Activated T-helper 17 cell treated with anti-CD3 and anti-CD28 coated beads, Interleukin-2, amount 50 U/mL, for 72 hours (primary cell): ENCODE results near the gene WDPCP. TPM values are rescaled to one million over a fixed set of nuclear protein-coding genes. Genes with fewer than 3 reads are reported as not detected.
"Not testable (repeated sequence)": the region's sequence is repeated elsewhere in the genome, so short reads cannot be mapped to it uniquely, and the experiment has no call there.

Experiments
- ATAC-seq: fragments of 150-1000 bp; cut with Tn5 transposase; replicated peaks from 2 replicates; pipeline ENCODE4 v1.10.0; 2021; ENCODE audit warnings: mild to moderate bottlenecking, moderate library complexity
- H3K27ac Mint-ChIP-seq: one replicate; pipeline ENCODE4 v1.8.0; 2022; ENCODE audit warnings: mixed read lengths
- H3K27me3 Mint-ChIP-seq: one replicate; pipeline ENCODE4 v1.8.0; 2022; ENCODE audit warnings: mixed read lengths
- H3K36me3 Mint-ChIP-seq: one replicate; pipeline ENCODE4 v1.8.0; 2022; ENCODE audit warnings: low read depth, mild to moderate bottlenecking, mixed read lengths
- H3K4me1 Mint-ChIP-seq: one replicate; pipeline ENCODE4 v1.8.0; 2022; ENCODE audit warnings: mixed read lengths
- H3K4me3 Mint-ChIP-seq: one replicate; pipeline ENCODE4 v1.8.0; 2022; ENCODE audit warnings: mild to moderate bottlenecking, mixed read lengths
- H3K9me3 Mint-ChIP-seq: one replicate; pipeline ENCODE4 v1.8.0; 2022; ENCODE audit warnings: mixed read lengths
- total RNA-seq, 2 donors: library from RNA; stranded (reverse); gene quantifications; one replicate each; pipeline ENCODE4 v1.2.3, GENCODE V29; 2022

WDPCP gene
- total RNA-seq, 2 donors from 2014 or later, result 4.8 to 9.4 TPM

DNA sequence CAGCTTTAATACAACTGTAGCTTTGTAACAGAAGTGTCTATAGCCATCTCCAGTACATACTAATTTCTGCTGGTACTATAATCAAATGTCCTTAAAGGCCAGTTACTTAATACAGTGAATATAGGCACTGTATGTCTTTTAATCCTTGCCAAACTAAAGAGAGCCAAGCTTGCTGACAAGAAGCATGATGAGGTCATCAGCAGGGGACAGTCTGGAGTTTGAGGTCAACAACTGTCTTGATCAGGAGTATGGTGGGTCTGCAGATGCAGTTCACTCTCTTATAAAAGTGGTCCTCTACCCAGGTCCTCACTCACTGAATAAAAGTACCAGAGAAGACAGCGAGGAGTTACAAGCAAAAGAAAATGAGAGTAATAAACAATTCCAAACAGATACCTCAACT, 219.1 kb downstream of the WDPCP start:
- H3K4me3 Mint-ChIP-seq, result no peak overlapping the region
- peaks cover 6% of the 10 kb centered on the region for H3K9me3 Mint-ChIP-seq
- no peak for ATAC-seq
- H3K27ac Mint-ChIP-seq, result no peak overlapping the region
- H3K27me3 Mint-ChIP-seq, result no peaks in the 10 kb centered on the region
- peaks cover 15% of the 10 kb centered on the region for H3K36me3 Mint-ChIP-seq
- no peaks in the 10 kb centered on the region for H3K4me1 Mint-ChIP-seq

DNA sequence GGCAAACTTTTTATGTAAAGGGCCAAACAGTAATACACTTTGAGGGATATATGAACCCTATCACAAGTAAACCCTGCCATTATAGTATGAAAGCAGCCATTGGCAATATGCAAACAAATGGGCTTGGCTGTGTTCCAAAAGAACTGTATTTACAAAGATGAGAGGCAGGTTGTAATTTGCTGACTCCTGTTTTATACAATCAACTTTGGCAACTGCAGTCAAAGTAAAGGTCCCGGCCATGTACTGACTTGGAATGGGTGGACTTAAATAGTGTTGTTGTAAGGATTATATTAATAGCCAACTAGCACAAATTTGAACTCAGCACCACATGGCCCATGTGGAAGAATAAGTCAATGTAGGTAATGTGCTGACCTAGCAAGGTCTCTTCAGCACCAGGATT, 223.4 kb downstream of the WDPCP start:
- Mint-ChIP-seq H3K4me1 (no peaks in the 10 kb centered on the region), H3K4me3 (no peak overlapping the region), H3K27me3 (no peaks in the 10 kb centered on the region), H3K9me3 (no peaks in the 10 kb centered on the region), H3K36me3 (no peaks in the 10 kb centered on the region), H3K27ac (no peak overlapping the region)
- ATAC-seq, result no peak

DNA sequence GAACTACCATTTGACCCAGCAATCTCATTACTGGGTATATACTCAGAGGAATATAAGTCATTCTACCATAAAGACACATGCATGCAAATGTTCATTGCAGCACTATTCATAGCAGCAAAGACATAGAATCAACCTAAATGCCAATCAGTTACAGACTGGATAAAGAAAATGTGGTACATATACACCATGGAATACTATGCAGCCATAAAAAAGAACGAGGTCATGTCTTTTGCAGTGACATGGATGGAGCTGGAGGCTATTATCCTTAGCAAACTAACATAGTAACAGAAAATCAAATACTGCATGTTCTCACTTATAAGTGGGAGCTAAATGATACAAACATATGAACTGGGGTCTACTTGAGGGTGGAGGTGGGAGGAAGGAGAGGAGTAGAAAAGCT, 230.6 kb downstream of the WDPCP start:
- H3K27ac Mint-ChIP-seq, H3K36me3 Mint-ChIP-seq, H3K4me3 Mint-ChIP-seq, ATAC-seq, H3K27me3 Mint-ChIP-seq, H3K4me1 Mint-ChIP-seq: not testable (repeated sequence)
- peaks cover 21% of the 10 kb centered on the region for H3K9me3 Mint-ChIP-seq

DNA sequence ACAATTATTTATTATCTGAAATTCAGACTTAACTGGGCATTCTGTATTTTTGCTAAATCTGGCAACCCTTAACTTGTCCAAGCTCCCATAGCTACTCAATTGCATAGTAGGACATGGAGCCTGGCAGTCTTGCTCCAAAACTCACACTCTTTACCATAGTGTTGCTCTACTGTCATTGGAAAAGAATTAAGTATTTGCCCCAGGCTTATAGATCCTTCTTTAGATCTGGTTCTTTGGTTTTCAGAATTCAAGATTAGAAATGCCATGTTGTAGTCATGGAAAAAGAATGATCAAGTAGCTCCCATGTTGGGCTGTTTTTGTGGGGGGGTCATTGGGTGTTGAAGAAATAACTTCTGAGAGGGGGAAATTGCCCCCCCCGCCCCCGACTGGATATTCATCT, 240.9 kb downstream of the WDPCP start:
- Mint-ChIP-seq H3K27ac (no peak overlapping the region), H3K4me1 (no peaks in the 10 kb centered on the region), H3K9me3 (peaks cover 22% of the 10 kb centered on the region), H3K4me3 (no peak overlapping the region), H3K36me3 (no peaks in the 10 kb centered on the region), H3K27me3 (no peaks in the 10 kb centered on the region)
- ATAC-seq, result no peak

DNA sequence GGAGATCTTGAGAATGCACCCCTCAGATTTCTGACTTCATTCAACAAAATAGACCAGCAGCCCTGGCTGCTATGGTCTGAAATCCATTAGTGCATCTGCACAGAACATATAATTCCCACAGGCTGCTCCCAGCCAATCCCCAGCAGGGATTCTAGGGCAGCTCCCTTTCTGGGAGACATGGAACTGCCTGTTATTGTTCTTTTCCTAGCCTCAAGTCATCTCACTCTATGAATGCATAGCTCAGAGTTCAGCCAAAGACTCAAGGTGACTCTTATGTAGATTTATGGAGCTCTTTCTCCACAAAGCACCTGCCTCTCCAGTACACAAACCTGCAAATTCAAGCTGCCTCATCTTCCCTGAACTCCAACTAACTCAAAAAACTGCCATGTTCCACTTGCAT, 241.9 kb downstream of the WDPCP start:
- Mint-ChIP-seq H3K27ac (no peak overlapping the region), H3K4me3 (no peak overlapping the region), H3K27me3 (no peaks in the 10 kb centered on the region), H3K4me1 (no peaks in the 10 kb centered on the region), H3K9me3 (peaks cover 18% of the 10 kb centered on the region), H3K36me3 (no peaks in the 10 kb centered on the region)
- ATAC-seq, result no peak

DNA sequence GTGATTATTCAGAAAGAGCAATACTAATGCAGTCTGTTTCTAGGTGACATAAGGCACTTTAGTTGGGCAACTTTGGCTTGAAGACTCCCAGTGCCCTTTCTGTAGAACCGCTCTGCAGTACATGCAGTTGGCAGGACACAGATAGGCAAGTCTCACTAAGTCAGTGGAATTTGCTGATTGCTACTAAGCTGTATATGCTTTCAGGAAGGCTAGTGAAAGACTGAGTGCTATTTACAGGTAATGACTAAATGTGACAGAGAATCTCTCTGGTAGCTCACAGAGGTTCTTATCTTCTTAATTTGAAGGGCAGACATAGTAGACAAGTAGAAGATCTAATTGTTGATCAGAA, 243.0 kb downstream of the WDPCP start:
- H3K9me3 Mint-ChIP-seq, result peaks cover 18% of the 10 kb centered on the region
- ATAC-seq, result no peak
- no peak overlapping the region for H3K27ac Mint-ChIP-seq
- no peaks in the 10 kb centered on the region for H3K4me1 Mint-ChIP-seq
- H3K36me3 Mint-ChIP-seq, result no peaks in the 10 kb centered on the region
- no peak overlapping the region for H3K4me3 Mint-ChIP-seq
- no peaks in the 10 kb centered on the region for H3K27me3 Mint-ChIP-seq

DNA sequence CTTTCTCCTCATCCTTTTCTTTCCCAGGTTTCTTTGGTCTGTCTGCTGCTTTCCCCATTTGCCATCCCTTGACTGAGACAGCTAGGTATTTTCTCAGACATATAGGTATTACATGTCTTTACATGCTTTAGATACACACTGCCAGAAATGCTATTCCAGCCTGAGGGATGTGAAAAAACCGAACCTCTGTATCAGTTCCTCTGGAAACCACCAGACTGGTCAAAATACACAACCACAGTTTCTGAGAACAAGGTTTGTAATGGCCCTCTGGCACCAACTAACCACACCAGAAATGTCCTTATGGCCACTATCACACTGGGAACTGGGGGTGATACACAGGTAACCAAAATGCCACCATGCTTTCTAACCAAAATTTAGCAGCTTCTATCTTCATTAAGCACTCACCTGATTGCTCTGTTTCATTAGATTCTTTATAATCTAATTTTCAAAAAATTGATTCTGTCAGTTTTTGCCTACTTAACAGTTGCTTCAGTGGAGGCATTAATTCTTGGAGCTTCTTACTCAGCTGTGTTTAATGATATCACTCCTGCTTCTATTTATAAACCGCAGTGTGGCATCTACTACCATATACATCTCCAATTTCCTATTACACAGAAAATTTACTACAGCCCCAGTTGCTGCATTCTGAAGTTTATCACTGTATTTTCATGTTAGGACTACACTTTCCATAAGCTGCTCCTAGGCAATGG, 243.5 kb downstream of the WDPCP start:
- peaks cover 22% of the 10 kb centered on the region for H3K9me3 Mint-ChIP-seq
- no peaks in the 10 kb centered on the region for H3K36me3 Mint-ChIP-seq
- no peak overlapping the region for H3K4me3 Mint-ChIP-seq
- ATAC-seq, result no peak
- no peaks in the 10 kb centered on the region for H3K4me1 Mint-ChIP-seq
- H3K27me3 Mint-ChIP-seq, result no peaks in the 10 kb centered on the region
- no peak overlapping the region for H3K27ac Mint-ChIP-seq

DNA sequence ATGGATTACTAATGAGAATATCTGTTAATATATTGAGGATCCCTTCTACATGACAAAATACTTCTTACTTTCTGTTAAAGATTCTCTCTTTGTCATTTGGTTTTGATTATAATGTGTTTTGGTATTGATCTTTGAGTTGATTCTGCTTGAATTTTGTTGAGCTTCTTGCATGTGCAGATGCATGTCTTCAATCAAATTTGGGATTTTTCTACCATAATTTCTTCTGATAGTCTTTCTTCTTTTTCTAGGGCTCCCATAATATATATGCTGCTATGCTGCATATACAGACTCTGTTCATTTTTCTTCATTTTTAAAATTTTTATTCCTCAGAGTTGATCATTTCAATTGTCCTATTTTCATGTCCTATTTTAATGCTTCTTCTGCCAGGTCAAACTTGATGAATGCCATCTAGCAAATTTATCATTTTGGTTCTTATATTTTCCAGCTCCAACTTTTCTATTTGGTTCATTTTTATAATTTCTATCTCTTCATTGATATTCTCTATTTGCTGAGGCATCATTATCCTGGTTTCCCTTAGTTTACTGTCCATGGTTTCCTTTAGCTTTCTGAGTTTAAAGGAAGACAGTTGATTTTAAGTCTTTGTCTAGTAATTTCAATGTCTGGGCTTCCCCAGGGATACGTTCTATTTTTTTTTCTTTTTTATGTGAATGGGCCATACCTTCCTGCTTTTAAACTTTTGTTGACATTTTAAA, 244.7 kb downstream of the WDPCP start:
- no peaks in the 10 kb centered on the region for H3K27me3 Mint-ChIP-seq
- H3K9me3 Mint-ChIP-seq, result peaks cover 25% of the 10 kb centered on the region
- no peaks in the 10 kb centered on the region for H3K4me1 Mint-ChIP-seq
- no peak overlapping the region for H3K27ac Mint-ChIP-seq
- no peak overlapping the region for H3K4me3 Mint-ChIP-seq
- no peaks in the 10 kb centered on the region for H3K36me3 Mint-ChIP-seq
- ATAC-seq, result no peak

DNA sequence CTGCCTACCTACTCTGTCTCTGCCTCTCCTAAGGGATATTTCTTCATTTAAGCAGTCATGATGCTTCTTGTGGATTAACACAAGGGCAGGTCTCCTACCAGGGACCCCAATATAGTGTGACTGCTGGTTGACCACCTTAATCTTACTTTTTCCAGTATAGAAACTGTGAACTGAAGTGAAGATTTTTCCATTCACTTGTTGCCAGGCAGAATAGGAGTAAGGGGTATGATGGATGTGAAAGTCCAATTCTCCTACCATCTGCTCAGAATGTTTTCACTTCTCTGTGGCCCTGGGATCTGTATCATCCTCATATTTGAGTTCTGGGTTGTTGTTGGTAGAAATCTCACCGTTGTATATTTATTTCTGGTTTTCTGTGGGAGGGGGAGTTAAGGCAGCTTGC, 247.8 kb downstream of the WDPCP start:
- H3K27me3 Mint-ChIP-seq, result no peaks in the 10 kb centered on the region
- H3K4me3 Mint-ChIP-seq, result no peak overlapping the region
- no peaks in the 10 kb centered on the region for H3K36me3 Mint-ChIP-seq
- H3K27ac Mint-ChIP-seq, result no peak overlapping the region
- peaks cover 21% of the 10 kb centered on the region for H3K9me3 Mint-ChIP-seq
- H3K4me1 Mint-ChIP-seq, result no peaks in the 10 kb centered on the region
- no peak for ATAC-seq

DNA sequence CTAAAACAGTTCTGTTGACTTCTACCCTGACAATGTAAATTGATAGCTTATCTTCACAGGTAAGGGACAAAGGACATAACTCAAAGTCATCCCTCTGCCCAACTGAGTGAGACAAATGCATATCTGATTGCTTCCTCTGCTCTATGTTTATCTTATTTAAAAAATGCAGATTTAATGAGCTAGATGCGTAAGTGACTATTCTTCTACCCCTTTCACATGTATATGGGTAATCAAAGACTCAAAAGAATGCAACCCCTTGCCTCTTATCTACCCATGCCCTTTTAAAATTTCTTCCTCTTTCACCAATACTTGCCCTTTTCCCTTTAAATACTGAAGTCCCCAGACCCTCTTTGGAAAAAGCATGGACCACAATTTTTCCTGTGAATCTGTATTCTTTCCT, 253.4 kb downstream of the WDPCP start:
- no peak overlapping the region for H3K4me3 Mint-ChIP-seq
- H3K27me3 Mint-ChIP-seq, result no peaks in the 10 kb centered on the region
- H3K4me1 Mint-ChIP-seq, result no peaks in the 10 kb centered on the region
- H3K36me3 Mint-ChIP-seq, result no peaks in the 10 kb centered on the region
- H3K27ac Mint-ChIP-seq, result no peak overlapping the region
- peaks cover 5% of the 10 kb centered on the region for H3K9me3 Mint-ChIP-seq
- no peak for ATAC-seq

DNA sequence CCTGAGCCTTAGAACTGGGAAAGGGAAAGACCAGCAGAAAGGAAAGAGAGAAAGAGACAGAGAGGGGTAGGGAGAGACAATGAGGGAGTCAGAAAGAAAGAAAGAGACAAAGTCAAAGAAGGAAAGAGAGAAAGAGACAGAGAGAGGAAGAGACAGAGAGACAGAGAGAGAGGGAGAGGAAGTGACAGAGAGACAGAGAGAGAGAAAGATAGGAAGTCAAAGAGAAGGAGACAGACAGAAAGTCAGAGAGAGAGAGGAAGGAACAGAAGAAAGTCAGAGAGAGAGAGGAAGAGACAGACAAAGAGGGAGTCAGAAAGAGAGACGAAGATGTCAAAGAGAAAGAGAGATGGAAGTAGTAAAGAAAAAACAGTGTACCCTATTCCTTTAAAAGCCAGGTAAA, 261.8 kb downstream of the WDPCP start:
- Mint-ChIP-seq H3K9me3 (peaks cover 10% of the 10 kb centered on the region), H3K4me3 (no peak overlapping the region), H3K27ac (no peak overlapping the region), H3K27me3 (no peaks in the 10 kb centered on the region), H3K36me3 (no peaks in the 10 kb centered on the region), H3K4me1 (no peaks in the 10 kb centered on the region)
- ATAC-seq, result no peak

DNA sequence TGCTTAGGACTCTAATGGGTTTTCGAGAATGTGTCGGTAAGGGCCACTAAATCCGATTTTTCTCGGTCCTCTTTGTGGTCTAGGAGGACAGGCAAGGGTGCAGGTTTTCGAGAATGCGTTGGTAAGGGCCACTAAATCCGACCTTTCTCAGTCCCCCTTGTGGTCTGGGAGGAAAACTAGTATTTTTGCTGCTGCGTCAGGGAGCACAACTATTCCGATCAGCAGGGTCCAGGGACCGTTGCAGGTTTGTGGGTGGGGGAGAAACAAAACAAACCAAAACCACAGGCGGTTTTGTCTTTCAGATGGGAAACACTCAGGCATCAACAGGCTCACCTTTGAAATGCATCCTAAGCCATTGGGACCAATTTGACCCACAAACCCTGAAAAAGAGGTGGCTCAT, 264.6 kb downstream of the WDPCP start:
- not testable (repeated sequence) for H3K4me1 Mint-ChIP-seq, H3K36me3 Mint-ChIP-seq, H3K27ac Mint-ChIP-seq, ATAC-seq, H3K4me3 Mint-ChIP-seq, H3K27me3 Mint-ChIP-seq
- peaks cover 14% of the 10 kb centered on the region for H3K9me3 Mint-ChIP-seq

DNA sequence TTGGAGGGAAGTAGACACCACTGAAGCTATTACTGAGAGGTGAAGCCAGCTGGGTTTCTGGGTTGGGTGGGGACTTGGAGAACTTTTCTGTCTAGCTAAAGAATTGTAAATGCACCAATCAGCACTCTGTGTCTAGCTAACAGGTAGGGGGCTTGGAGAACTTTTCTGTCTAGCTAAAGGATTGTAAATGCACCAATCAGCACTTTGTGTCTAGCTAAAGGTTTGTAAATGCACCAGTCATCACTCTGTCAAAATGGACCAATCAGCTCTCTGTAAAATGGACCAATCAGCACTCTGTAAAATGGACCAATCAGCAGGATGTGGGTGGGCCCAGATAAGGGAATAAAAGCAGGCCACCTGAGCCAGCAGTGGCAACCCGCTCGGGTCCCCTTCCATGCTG, 266.3 kb downstream of the WDPCP start:
- not testable (repeated sequence) for H3K36me3 Mint-ChIP-seq, H3K27ac Mint-ChIP-seq, ATAC-seq, H3K27me3 Mint-ChIP-seq, H3K4me1 Mint-ChIP-seq, H3K4me3 Mint-ChIP-seq
- H3K9me3 Mint-ChIP-seq, result peaks cover 14% of the 10 kb centered on the region

DNA sequence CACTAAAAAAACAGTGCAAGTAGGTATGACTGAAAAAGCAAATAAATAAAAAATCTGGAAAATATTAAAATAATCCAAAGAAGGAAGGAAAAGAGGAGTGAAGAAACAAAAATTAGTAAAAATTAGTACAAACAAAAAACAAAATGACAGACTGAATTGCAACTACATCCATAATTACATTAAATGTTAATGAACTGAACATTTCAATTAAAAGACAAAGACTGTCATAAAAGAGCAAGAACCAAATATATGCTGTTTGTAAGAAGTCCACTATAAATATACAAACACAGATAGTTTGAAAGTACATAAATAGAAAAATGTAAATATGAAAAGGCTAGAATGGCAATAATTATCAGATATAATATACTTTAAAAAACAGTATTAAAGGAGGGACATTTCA, 267.6 kb downstream of the WDPCP start:
- no peak overlapping the region for H3K4me3 Mint-ChIP-seq
- no peak overlapping the region for H3K27ac Mint-ChIP-seq
- no peak for ATAC-seq
- H3K27me3 Mint-ChIP-seq, result no peaks in the 10 kb centered on the region
- H3K9me3 Mint-ChIP-seq, result peaks cover 10% of the 10 kb centered on the region
- H3K36me3 Mint-ChIP-seq, result no peaks in the 10 kb centered on the region
- no peaks in the 10 kb centered on the region for H3K4me1 Mint-ChIP-seq

DNA sequence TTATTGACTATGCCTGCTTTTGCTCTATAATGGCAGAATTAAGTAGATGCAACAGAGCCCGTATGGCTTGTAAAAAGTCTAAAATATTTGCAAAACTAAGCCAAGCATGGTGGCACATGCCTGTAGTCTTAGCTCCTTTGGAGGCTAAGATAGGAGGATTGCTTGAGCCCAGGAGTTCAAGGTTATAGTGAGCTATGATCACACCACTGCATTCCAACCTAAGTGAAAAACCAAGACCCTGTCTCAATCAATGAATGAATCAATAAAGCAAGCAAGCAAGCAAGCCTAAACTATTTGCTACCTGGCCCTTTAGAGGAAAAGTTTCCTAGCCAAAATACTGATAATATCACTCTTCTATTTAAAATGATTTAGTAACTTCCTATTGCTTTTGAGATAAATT, 277.7 kb downstream of the WDPCP start:
- Mint-ChIP-seq H3K27ac (no peak overlapping the region), H3K36me3 (peaks cover 28% of the 10 kb centered on the region), H3K27me3 (no peaks in the 10 kb centered on the region), H3K4me3 (no peak overlapping the region), H3K4me1 (no peaks in the 10 kb centered on the region), H3K9me3 (peaks cover 7% of the 10 kb centered on the region)
- ATAC-seq, result no peak
